ENCODE measurements around the gene EBLN2. TPM values are rescaled to one million over a fixed set of nuclear protein-coding genes. Genes with fewer than 3 reads are reported as not detected.
A peak's percentile ranks its signal among the peaks of the same experiment; 100 is the strongest.

The EBLN2 gene
- total and polyA plus RNA-seq, 9 donors, result 1.1 to 5.3 (median 2.1) TPM

GRCh38 chr3:73030073-73030597 is 31.3 kb upstream of the EBLN2 start:
- peak; percentile 8 for DNase-seq
- whole genome bisulfite sequencing (ENCODE audit: insufficient coverage), result no CpG with 5 or more reads among the region's 1 CpG
- H3K9me3 ChIP-seq (replicated peaks; ENCODE audit: control insufficient read depth, low read depth, low read length), result no peaks in the 10 kb centered on the region
- H3K36me3 ChIP-seq (ENCODE audit: control insufficient read depth, insufficient read depth, low read length), result no peaks in the 10 kb centered on the region
- H3K27me3 ChIP-seq (ENCODE audit: control insufficient read depth, insufficient read depth, low read length), result no peaks in the 10 kb centered on the region
- no peak overlapping the region for H3K4me3 ChIP-seq (ENCODE audit: low read length)
- H3K4me1 ChIP-seq (ENCODE audit: control insufficient read depth, insufficient read depth, low read length), result peaks cover 2% of the 10 kb centered on the region
- H3K27ac ChIP-seq (ENCODE audit: low read length), result no peak overlapping the region

- Histone ChIP-seq H3K9me3 (replicated peaks; ENCODE audit: control insufficient read depth, low read depth, low read length) (no peaks in the 10 kb centered on the region), H3K4me3 (ENCODE audit: low read length) (no peak overlapping the region), H3K27ac (ENCODE audit: low read length) (no peak overlapping the region), H3K27me3 (ENCODE audit: control insufficient read depth, insufficient read depth, low read length) (no peaks in the 10 kb centered on the region), H3K36me3 (ENCODE audit: control insufficient read depth, insufficient read depth, low read length) (no peaks in the 10 kb centered on the region), H3K4me1 (ENCODE audit: control insufficient read depth, insufficient read depth, low read length) (peaks cover 2% of the 10 kb centered on the region)
- WGBS (ENCODE audit: insufficient coverage), result no CpG with 5 or more reads among the region's 2 CpGs
- no peak for DNase-seq
These were observed 29.8 kb upstream of the EBLN2 start for GRCh38 chr3:73031573-73032103.

GRCh38 chr3:73036694-73037591 is 24.5 kb upstream of the EBLN2 start:
- no peaks in the 10 kb centered on the region for H3K4me1 ChIP-seq (ENCODE audit: control insufficient read depth, insufficient read depth, low read length)
- no peaks in the 10 kb centered on the region for H3K27me3 ChIP-seq (ENCODE audit: control insufficient read depth, insufficient read depth, low read length)
- WGBS (ENCODE audit: insufficient coverage), result no CpG with 5 or more reads among the region's 3 CpGs
- DNase-seq, result no peak
- no peaks in the 10 kb centered on the region for H3K9me3 ChIP-seq (replicated peaks; ENCODE audit: control insufficient read depth, low read depth, low read length)
- H3K4me3 ChIP-seq (ENCODE audit: low read length), result no peak overlapping the region
- H3K36me3 ChIP-seq (ENCODE audit: control insufficient read depth, insufficient read depth, low read length), result no peaks in the 10 kb centered on the region
- H3K27ac ChIP-seq (ENCODE audit: low read length), result no peak overlapping the region

GRCh38 chr3:73041537-73041936 is 19.9 kb upstream of the EBLN2 start:
- no peak overlapping the region for H3K4me3 ChIP-seq (ENCODE audit: low read length)
- no peaks in the 10 kb centered on the region for H3K9me3 ChIP-seq (replicated peaks; ENCODE audit: control insufficient read depth, low read depth, low read length)
- H3K27me3 ChIP-seq (ENCODE audit: control insufficient read depth, insufficient read depth, low read length), result no peaks in the 10 kb centered on the region
- H3K27ac ChIP-seq (ENCODE audit: low read length), result no peak overlapping the region
- H3K4me1 ChIP-seq (ENCODE audit: control insufficient read depth, insufficient read depth, low read length), result no peaks in the 10 kb centered on the region
- 14% methylated on average over 2 of the region's 3 CpGs for WGBS (ENCODE audit: insufficient coverage)
- DNase-seq, result no peak
- no peaks in the 10 kb centered on the region for H3K36me3 ChIP-seq (ENCODE audit: control insufficient read depth, insufficient read depth, low read length)

- Histone ChIP-seq H3K27ac (ENCODE audit: low read length) (no peak overlapping the region), H3K27me3 (ENCODE audit: control insufficient read depth, insufficient read depth, low read length) (no peaks in the 10 kb centered on the region), H3K36me3 (ENCODE audit: control insufficient read depth, insufficient read depth, low read length) (no peaks in the 10 kb centered on the region), H3K4me1 (ENCODE audit: control insufficient read depth, insufficient read depth, low read length) (no peaks in the 10 kb centered on the region), H3K9me3 (replicated peaks; ENCODE audit: control insufficient read depth, low read depth, low read length) (no peaks in the 10 kb centered on the region), H3K4me3 (ENCODE audit: low read length) (no peak overlapping the region)
- no peak for DNase-seq
- no CpG with 5 or more reads among the region's 1 CpG for WGBS (ENCODE audit: insufficient coverage)
These were observed 18.0 kb upstream of the EBLN2 start for GRCh38 chr3:73043414-73043813.

- H3K9me3 ChIP-seq (replicated peaks; ENCODE audit: control insufficient read depth, low read depth, low read length), result no peaks in the 10 kb centered on the region
- H3K27me3 ChIP-seq (ENCODE audit: control insufficient read depth, insufficient read depth, low read length), result no peaks in the 10 kb centered on the region
- H3K4me1 ChIP-seq (ENCODE audit: control insufficient read depth, insufficient read depth, low read length), result no peaks in the 10 kb centered on the region
- H3K36me3 ChIP-seq (ENCODE audit: control insufficient read depth, insufficient read depth, low read length), result no peaks in the 10 kb centered on the region
- H3K4me3 ChIP-seq (ENCODE audit: low read length), result no peak overlapping the region
- DNase-seq, result no peak
- no peak overlapping the region for H3K27ac ChIP-seq (ENCODE audit: low read length)
- WGBS (ENCODE audit: insufficient coverage), result no CpG with 5 or more reads among the region's 6 CpGs
These were observed 16.1 kb upstream of the EBLN2 start for GRCh38 chr3:73045391-73045790.

GRCh38 chr3:73046195-73046594 is 15.3 kb upstream of the EBLN2 start:
- no peak for DNase-seq
- Histone ChIP-seq H3K4me3 (ENCODE audit: low read length) (no peak overlapping the region), H3K36me3 (ENCODE audit: control insufficient read depth, insufficient read depth, low read length) (no peaks in the 10 kb centered on the region), H3K4me1 (ENCODE audit: control insufficient read depth, insufficient read depth, low read length) (no peaks in the 10 kb centered on the region), H3K9me3 (replicated peaks; ENCODE audit: control insufficient read depth, low read depth, low read length) (no peaks in the 10 kb centered on the region), H3K27me3 (ENCODE audit: control insufficient read depth, insufficient read depth, low read length) (no peaks in the 10 kb centered on the region), H3K27ac (ENCODE audit: low read length) (no peak overlapping the region)
- no CpG with 5 or more reads among the region's 2 CpGs for WGBS (ENCODE audit: insufficient coverage)

- WGBS (ENCODE audit: insufficient coverage), result 94% methylated on average over 5 of the region's 10 CpGs
- no peaks in the 10 kb centered on the region for H3K27me3 ChIP-seq (ENCODE audit: control insufficient read depth, insufficient read depth, low read length)
- DNase-seq, result no peak
- no peaks in the 10 kb centered on the region for H3K9me3 ChIP-seq (replicated peaks; ENCODE audit: control insufficient read depth, low read depth, low read length)
- H3K36me3 ChIP-seq (ENCODE audit: control insufficient read depth, insufficient read depth, low read length), result no peaks in the 10 kb centered on the region
- H3K27ac ChIP-seq (ENCODE audit: low read length), result no peak overlapping the region
- H3K4me3 ChIP-seq (ENCODE audit: low read length), result no peak overlapping the region
- H3K4me1 ChIP-seq (ENCODE audit: control insufficient read depth, insufficient read depth, low read length), result no peaks in the 10 kb centered on the region
These were observed 12.1 kb upstream of the EBLN2 start for GRCh38 chr3:73049319-73049718.

GRCh38 chr3:73052857-73053256 is 8.6 kb upstream of the EBLN2 start:
- Histone ChIP-seq H3K9me3 (replicated peaks; ENCODE audit: control insufficient read depth, low read depth, low read length) (no peaks in the 10 kb centered on the region), H3K4me1 (ENCODE audit: control insufficient read depth, insufficient read depth, low read length) (no peaks in the 10 kb centered on the region), H3K27me3 (ENCODE audit: control insufficient read depth, insufficient read depth, low read length) (no peaks in the 10 kb centered on the region), H3K27ac (ENCODE audit: low read length) (no peak overlapping the region), H3K36me3 (ENCODE audit: control insufficient read depth, insufficient read depth, low read length) (no peaks in the 10 kb centered on the region), H3K4me3 (ENCODE audit: low read length) (no peak overlapping the region)
- DNase-seq, result no peak
- no CpG with 5 or more reads among the region's 2 CpGs for WGBS (ENCODE audit: insufficient coverage)

- Histone ChIP-seq H3K27ac (ENCODE audit: low read length) (no peak overlapping the region), H3K4me1 (ENCODE audit: control insufficient read depth, insufficient read depth, low read length) (no peaks in the 10 kb centered on the region), H3K9me3 (replicated peaks; ENCODE audit: control insufficient read depth, low read depth, low read length) (no peaks in the 10 kb centered on the region), H3K36me3 (ENCODE audit: control insufficient read depth, insufficient read depth, low read length) (no peaks in the 10 kb centered on the region), H3K27me3 (ENCODE audit: control insufficient read depth, insufficient read depth, low read length) (no peaks in the 10 kb centered on the region), H3K4me3 (ENCODE audit: low read length) (no peak overlapping the region)
- WGBS (ENCODE audit: insufficient coverage), result 57% methylated on average over 4 of the region's 8 CpGs
- no peak for DNase-seq
These were observed 5.9 kb upstream of the EBLN2 start for GRCh38 chr3:73055583-73055982.
